Measurements from ENCODE around the gene BOK. TPM values are rescaled to one million over a fixed set of nuclear protein-coding genes. Genes with fewer than 3 reads are reported as not detected.

Gene BOK
- total RNA-seq, 1 experiment from 2014 or later = 41.5 TPM

DNA sequence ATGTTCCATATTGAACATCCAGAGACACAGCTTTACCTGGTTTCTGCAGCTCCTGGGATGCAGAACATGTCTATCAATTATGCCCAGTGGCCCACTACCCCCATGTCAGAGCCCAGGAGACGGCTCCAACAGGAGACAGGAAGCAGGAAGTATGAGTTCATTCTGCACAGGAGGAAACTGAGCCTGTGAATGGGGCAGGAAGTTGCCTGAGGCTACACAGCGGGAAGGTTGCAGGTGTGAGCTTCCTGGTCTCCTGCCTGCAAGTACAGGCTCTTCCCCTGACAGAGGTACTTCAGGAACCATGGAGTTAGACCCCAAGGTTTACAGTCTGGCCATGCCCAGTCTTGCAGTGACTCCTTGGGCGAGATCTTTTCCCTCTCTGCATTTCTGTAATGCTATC lies 2.8 kb upstream of the BOK start:
- Histone ChIP-seq H4K20me1 (ENCODE audit: insufficient read depth) (no peaks in the 10 kb centered on the region), H3K9me2 (ENCODE audit: insufficient read depth) (no peaks in the 10 kb centered on the region), H3K27ac (ENCODE audit: low read depth, low read length) (no peak overlapping the region), H2AFZ (ENCODE audit: low read depth, low read length, poor library complexity, severe bottlenecking) (no peak overlapping the region), H3K79me2 (ENCODE audit: insufficient read depth, low read length) (peaks cover 13% of the 10 kb centered on the region), H3K4me3 (replicated peaks in 1 of 2; ENCODE audit: low read depth in 1 of 2, low read length in 2 of 2) (peak overlapping the region in 1 of 2 experiments; percentile 31; a peak in 2 of 4 replicates), H3K4me1 (ENCODE audit: control insufficient read depth in 1 of 2, insufficient read depth in 2 of 2, low read length in 2 of 2) (peaks cover 15 to 37% of the 10 kb centered on the region in 2 experiments; a peak in 3 of 4 replicates), H3K4me2 (ENCODE audit: low read length) (peak overlapping the region; percentile 61), H3K9ac (ENCODE audit: low read length) (peak overlapping the region; percentile 32; the same call in 1 of the 2 replicates), H3K36me3 (ENCODE audit: control insufficient read depth in 1 of 2, insufficient read depth in 2 of 2, low read length in 2 of 2) (no peaks in the 10 kb centered on the region), H3K9me3 (ENCODE audit: control insufficient read depth in 1 of 2, insufficient read depth in 1 of 2, low read depth in 1 of 2, low read length in 2 of 2) (no peaks in the 10 kb centered on the region), H3K27me3 (ENCODE audit: insufficient read depth, low read length) (no peaks in the 10 kb centered on the region)
- intact Hi-C loops (cut with micrococcal nuclease) = loop anchor here (5.0 to 10.0 kb wide), 3 partner anchors 82 to 329 kb away; partner anchors contain the start of genes ATG4B, FARP2 and THAP4
- no TSS peak for BruUV-seq (replicated peaks)
- ChIA-PET RAD21 (ENCODE audit: low non-redundant PET in 1 of 2, low total read pairs in 2 of 2, uncharacterized antibody in 2 of 2, unreplicated experiment in 2 of 2) (interaction anchor here in 1 of 2 experiments (0.6 kb wide), 1 partner anchor 87 kb away, joined by 3 read pairs; no protein-coding TSS in a partner anchor), CTCF (interaction anchor here (0.8 to 1.2 kb wide), 2 partner anchors 43 to 477 kb away, joined by 3 read pairs; no protein-coding TSS in a partner anchor), POLR2A (no interaction called here)
- ATAC-seq (no peak), DNase-seq (ENCODE audit: low read depth, low spot score) (no peak)
- no peak for TF ChIP-seq JUND (IDR thresholded peaks at IDR 0.05)
- peak; percentile 44 for TF ChIP-seq POLR2AphosphoS5 (IDR thresholded peaks at IDR 0.05; ENCODE audit: low read depth, low read length)

DNA sequence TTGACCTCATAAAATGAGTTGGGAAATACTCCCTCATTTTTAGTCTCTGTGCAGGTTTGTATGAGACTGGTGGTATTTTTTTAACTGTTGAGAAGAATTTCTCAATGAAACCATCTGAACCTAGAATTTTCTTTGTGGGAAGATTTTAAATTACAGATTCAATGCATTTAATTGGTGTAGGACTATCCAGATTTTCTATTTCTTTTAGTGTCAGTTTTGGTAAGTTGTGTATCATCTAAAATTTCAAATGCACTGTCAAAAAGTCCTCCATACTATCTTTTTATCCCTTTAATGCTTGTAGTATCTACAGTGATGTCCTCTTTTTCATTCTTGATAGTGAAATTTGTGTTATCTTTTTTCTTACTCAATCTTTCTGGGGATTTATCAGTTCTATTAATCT lies 1.8 kb upstream of the BOK start:
- no peak overlapping the region for H3K27ac ChIP-seq (ENCODE audit: low read depth, low read length)
- peaks cover 20% of the 10 kb centered on the region for H3K79me2 ChIP-seq (ENCODE audit: insufficient read depth, low read length)
- H3K27me3 ChIP-seq (ENCODE audit: insufficient read depth, low read length) = no peaks in the 10 kb centered on the region
- ATAC-seq (no peak), DNase-seq (ENCODE audit: low read depth, low spot score) (no peak)
- H2AFZ ChIP-seq (ENCODE audit: low read depth, low read length, poor library complexity, severe bottlenecking) = no peak overlapping the region
- H3K4me2 ChIP-seq (ENCODE audit: low read length) = no peak overlapping the region
- no peak overlapping the region for H3K9ac ChIP-seq (ENCODE audit: low read length)
- H3K4me3 ChIP-seq (replicated peaks in 1 of 2; ENCODE audit: low read depth in 1 of 2, low read length in 2 of 2) = no peak overlapping the region
- no peaks in the 10 kb centered on the region for H3K36me3 ChIP-seq (ENCODE audit: control insufficient read depth in 1 of 2, insufficient read depth in 2 of 2, low read length in 2 of 2)
- ChIA-PET CTCF (no interaction called here), POLR2A (no interaction called here), RAD21 (ENCODE audit: low non-redundant PET in 1 of 2, low total read pairs in 2 of 2, uncharacterized antibody in 2 of 2, unreplicated experiment in 2 of 2) (no interaction called here)
- TF ChIP-seq SIN3A (IDR thresholded peaks at IDR 0.05; ENCODE audit: low read depth) (no peak), RAD21 (IDR thresholded peaks at IDR 0.05; ENCODE audit: low read depth) (no peak), CBX3 (IDR thresholded peaks at IDR 0.05; ENCODE audit: low read depth) (no peak), POLR2AphosphoS5 (IDR thresholded peaks at IDR 0.05; ENCODE audit: low read depth, low read length) (no peak)
- TF ChIP-seq, protein P1, sequence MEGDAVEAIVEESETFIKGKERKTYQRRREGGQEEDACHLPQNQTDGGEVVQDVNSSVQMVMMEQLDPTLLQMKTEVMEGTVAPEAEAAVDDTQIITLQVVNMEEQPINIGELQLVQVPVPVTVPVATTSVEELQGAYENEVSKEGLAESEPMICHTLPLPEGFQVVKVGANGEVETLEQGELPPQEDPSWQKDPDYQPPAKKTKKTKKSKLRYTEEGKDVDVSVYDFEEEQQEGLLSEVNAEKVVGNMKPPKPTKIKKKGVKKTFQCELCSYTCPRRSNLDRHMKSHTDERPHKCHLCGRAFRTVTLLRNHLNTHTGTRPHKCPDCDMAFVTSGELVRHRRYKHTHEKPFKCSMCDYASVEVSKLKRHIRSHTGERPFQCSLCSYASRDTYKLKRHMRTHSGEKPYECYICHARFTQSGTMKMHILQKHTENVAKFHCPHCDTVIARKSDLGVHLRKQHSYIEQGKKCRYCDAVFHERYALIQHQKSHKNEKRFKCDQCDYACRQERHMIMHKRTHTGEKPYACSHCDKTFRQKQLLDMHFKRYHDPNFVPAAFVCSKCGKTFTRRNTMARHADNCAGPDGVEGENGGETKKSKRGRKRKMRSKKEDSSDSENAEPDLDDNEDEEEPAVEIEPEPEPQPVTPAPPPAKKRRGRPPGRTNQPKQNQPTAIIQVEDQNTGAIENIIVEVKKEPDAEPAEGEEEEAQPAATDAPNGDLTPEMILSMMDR (IDR thresholded peaks at IDR 0.05 in 2 of 3, conservative IDR thresholded peaks at IDR 0.05 in 1 of 3; ENCODE audit: borderline replicate concordance in 1 of 3, insufficient read depth in 1 of 3, low read depth in 2 of 3, low read length in 2 of 3) = no peak
- TF ChIP-seq, protein P2, sequence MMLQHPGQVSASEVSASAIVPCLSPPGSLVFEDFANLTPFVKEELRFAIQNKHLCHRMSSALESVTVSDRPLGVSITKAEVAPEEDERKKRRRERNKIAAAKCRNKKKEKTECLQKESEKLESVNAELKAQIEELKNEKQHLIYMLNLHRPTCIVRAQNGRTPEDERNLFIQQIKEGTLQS (IDR thresholded peaks at IDR 0.05) = no peak
- TF ChIP-seq, protein P3, sequence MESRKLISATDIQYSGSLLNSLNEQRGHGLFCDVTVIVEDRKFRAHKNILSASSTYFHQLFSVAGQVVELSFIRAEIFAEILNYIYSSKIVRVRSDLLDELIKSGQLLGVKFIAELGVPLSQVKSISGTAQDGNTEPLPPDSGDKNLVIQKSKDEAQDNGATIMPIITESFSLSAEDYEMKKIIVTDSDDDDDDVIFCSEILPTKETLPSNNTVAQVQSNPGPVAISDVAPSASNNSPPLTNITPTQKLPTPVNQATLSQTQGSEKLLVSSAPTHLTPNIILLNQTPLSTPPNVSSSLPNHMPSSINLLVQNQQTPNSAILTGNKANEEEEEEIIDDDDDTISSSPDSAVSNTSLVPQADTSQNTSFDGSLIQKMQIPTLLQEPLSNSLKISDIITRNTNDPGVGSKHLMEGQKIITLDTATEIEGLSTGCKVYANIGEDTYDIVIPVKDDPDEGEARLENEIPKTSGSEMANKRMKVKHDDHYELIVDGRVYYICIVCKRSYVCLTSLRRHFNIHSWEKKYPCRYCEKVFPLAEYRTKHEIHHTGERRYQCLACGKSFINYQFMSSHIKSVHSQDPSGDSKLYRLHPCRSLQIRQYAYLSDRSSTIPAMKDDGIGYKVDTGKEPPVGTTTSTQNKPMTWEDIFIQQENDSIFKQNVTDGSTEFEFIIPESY (IDR thresholded peaks at IDR 0.05; ENCODE audit: extremely low read depth, insufficient replicate concordance, low read length) = no peak
- H3K4me1 ChIP-seq (ENCODE audit: control insufficient read depth in 1 of 2, insufficient read depth in 2 of 2, low read length in 2 of 2) = peaks cover 21 to 47% of the 10 kb centered on the region in 2 experiments; a peak in 3 of 4 replicates
- intact Hi-C loops (cut with micrococcal nuclease) = loop anchor here (5.0 to 10.0 kb wide), 3 partner anchors 81 to 328 kb away; partner anchors contain the start of genes ATG4B, FARP2 and THAP4
- H3K9me3 ChIP-seq (ENCODE audit: control insufficient read depth in 1 of 2, insufficient read depth in 1 of 2, low read depth in 1 of 2, low read length in 2 of 2) = no peaks in the 10 kb centered on the region
- H3K9me2 ChIP-seq (ENCODE audit: insufficient read depth) = no peaks in the 10 kb centered on the region
- H4K20me1 ChIP-seq (ENCODE audit: insufficient read depth) = no peaks in the 10 kb centered on the region
- no TSS peak for BruUV-seq (replicated peaks)

Measured in HCT116 (cell line).